HG03025 (cell line): Measurements from ENCODE around the gene MAZ.

Source experiments
- ATAC-seq: cut with Tn5 transposase; IDR thresholded peaks from one replicate; pipeline ENCODE4 v1.9.1; 2021; ENCODE audit warnings: mild to moderate bottlenecking, moderate library complexity; ENCODE audit not compliant: unreplicated experiment, low FRiP score

The MAZ gene

GRCh38 chr16:29807426-29808218, 1.3 kb downstream of the MAZ start:
- ATAC-seq: no peak

GRCh38 chr16:29808219-29808900, 2.0 kb downstream of the MAZ start:
- ATAC-seq: no peak

- ATAC-seq: no peak
These were observed 2.9 kb downstream of the MAZ start for GRCh38 chr16:29809031-29809747.

GRCh38 chr16:29809850-29810698, 3.7 kb downstream of the MAZ start:
- no peak for ATAC-seq

GRCh38 chr16:29810699-29811169, 4.4 kb downstream of the MAZ start:
- ATAC-seq: no peak

- no peak for ATAC-seq
These were observed 5.0 kb downstream of the MAZ start for GRCh38 chr16:29811170-29811895.

- ATAC-seq: no peak
These were observed 5.8 kb downstream of the MAZ start, which contains the start of gene PRRT2 for GRCh38 chr16:29811896-29812665. TSS of gene PRRT2 (plus strand) at chr16:29812193. CDS start at chr16:29813055, 862 bp downstream.

- no peak for ATAC-seq
These were observed 6.7 kb downstream of the MAZ start for GRCh38 chr16:29812754-29813643.

- no peak for ATAC-seq
These were observed 7.6 kb downstream of the MAZ start for GRCh38 chr16:29813644-29814562.

- ATAC-seq: no peak
These were observed 8.3 kb downstream of the MAZ start for GRCh38 chr16:29814592-29814991.

GRCh38 chr16:29815032-29815721, 8.8 kb downstream of the MAZ start:
- ATAC-seq: no peak

GRCh38 chr16:29815793-29816693, 9.7 kb downstream of the MAZ start, which contains the start of gene PAGR1:
TSS of gene PAGR1 (plus strand) at chr16:29816152. CDS start at chr16:29816526, 374 bp downstream.
- peak; percentile 52 for ATAC-seq

- ATAC-seq: peak; percentile 1
These were observed 10.5 kb downstream of the MAZ start for GRCh38 chr16:29816694-29817441.

GRCh38 chr16:29818082-29818481, 11.8 kb downstream of the MAZ start:
- ATAC-seq: no peak
